Measurements from ENCODE around the gene SCP2.

DNA sequence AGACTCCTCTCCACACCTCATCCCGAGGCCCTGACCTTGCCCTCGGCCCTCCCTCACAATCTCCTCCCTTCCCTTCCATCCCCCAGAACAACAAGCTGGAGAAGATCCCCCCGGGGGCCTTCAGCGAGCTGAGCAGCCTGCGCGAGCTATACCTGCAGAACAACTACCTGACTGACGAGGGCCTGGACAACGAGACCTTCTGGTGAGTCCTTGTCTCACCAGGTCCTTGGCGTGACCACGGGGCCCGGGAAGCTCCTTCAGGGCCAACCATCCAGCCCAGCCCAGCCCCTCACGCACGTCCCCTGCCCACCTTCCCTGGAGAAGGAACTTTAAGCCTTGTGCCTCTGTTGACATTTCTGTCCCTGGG is 150.5 kb downstream of the SCP2 start:
- TF ChIP-seq, protein P1, sequence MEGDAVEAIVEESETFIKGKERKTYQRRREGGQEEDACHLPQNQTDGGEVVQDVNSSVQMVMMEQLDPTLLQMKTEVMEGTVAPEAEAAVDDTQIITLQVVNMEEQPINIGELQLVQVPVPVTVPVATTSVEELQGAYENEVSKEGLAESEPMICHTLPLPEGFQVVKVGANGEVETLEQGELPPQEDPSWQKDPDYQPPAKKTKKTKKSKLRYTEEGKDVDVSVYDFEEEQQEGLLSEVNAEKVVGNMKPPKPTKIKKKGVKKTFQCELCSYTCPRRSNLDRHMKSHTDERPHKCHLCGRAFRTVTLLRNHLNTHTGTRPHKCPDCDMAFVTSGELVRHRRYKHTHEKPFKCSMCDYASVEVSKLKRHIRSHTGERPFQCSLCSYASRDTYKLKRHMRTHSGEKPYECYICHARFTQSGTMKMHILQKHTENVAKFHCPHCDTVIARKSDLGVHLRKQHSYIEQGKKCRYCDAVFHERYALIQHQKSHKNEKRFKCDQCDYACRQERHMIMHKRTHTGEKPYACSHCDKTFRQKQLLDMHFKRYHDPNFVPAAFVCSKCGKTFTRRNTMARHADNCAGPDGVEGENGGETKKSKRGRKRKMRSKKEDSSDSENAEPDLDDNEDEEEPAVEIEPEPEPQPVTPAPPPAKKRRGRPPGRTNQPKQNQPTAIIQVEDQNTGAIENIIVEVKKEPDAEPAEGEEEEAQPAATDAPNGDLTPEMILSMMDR (IDR thresholded peaks at IDR 0.05; ENCODE audit: insufficient read depth, low read length) = no peak
- TF ChIP-seq, protein P2, sequence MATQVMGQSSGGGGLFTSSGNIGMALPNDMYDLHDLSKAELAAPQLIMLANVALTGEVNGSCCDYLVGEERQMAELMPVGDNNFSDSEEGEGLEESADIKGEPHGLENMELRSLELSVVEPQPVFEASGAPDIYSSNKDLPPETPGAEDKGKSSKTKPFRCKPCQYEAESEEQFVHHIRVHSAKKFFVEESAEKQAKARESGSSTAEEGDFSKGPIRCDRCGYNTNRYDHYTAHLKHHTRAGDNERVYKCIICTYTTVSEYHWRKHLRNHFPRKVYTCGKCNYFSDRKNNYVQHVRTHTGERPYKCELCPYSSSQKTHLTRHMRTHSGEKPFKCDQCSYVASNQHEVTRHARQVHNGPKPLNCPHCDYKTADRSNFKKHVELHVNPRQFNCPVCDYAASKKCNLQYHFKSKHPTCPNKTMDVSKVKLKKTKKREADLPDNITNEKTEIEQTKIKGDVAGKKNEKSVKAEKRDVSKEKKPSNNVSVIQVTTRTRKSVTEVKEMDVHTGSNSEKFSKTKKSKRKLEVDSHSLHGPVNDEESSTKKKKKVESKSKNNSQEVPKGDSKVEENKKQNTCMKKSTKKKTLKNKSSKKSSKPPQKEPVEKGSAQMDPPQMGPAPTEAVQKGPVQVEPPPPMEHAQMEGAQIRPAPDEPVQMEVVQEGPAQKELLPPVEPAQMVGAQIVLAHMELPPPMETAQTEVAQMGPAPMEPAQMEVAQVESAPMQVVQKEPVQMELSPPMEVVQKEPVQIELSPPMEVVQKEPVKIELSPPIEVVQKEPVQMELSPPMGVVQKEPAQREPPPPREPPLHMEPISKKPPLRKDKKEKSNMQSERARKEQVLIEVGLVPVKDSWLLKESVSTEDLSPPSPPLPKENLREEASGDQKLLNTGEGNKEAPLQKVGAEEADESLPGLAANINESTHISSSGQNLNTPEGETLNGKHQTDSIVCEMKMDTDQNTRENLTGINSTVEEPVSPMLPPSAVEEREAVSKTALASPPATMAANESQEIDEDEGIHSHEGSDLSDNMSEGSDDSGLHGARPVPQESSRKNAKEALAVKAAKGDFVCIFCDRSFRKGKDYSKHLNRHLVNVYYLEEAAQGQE (IDR thresholded peaks at IDR 0.05; ENCODE audit: insufficient replicate concordance, low read depth) = no peak
- TF ChIP-seq POLR2AphosphoS5 (IDR thresholded peaks at IDR 0.05; ENCODE audit: low read depth) (no peak), SPI1 (IDR thresholded peaks at IDR 0.05; ENCODE audit: borderline replicate concordance, low read depth) (no peak), GABPA (IDR thresholded peaks at IDR 0.05; ENCODE audit: low read depth) (no peak)

All from HL-60 (cell line).